Measurements from ENCODE around the gene IL17F.

GRCh38 chr6:52201493-52201892 is 42.8 kb downstream of the IL17F start:
- no peak for TF ChIP-seq CTCF (optimal IDR thresholded peaks at IDR 0.05 in 1 of 3, IDR thresholded peaks at IDR 0.05 in 1 of 3, conservative IDR thresholded peaks at IDR 0.05 in 1 of 3; ENCODE audit: extremely low read depth in 1 of 3, insufficient read depth in 2 of 3, low read length in 3 of 3)
- no peak for TF ChIP-seq EZH2 (IDR thresholded peaks at IDR 0.05; ENCODE audit: low read length)
